Naive thymus-derived CD4-positive, alpha-beta T cell (primary cell): ENCODE measurements around the gene GANAB. TPM values are rescaled to one million over a fixed set of nuclear protein-coding genes. Genes with fewer than 3 reads are reported as not detected.
A peak's percentile ranks its signal among the peaks of the same experiment; 100 is the strongest.
"Not testable (repeated sequence)": the region's sequence is repeated elsewhere in the genome, so short reads cannot be mapped to it uniquely, and the experiment has no call there.

Experiments used
- ATAC-seq: fragments of 150-1000 bp; cut with Tn5 transposase; 2 replicates; pipeline ENCODE4 v1.10.0; 2021; ENCODE audit warnings: mild to moderate bottlenecking, moderate library complexity
- CTCF ChIA-PET: fragments of 350-600 bp; sonication (Branson Sonifier 250); formaldehyde crosslinking; loops from one replicate; lab custom pipeline; 2021; ENCODE audit warnings: antibody characterized with exemption; lab: Charles Lee
- POLR2A ChIA-PET: fragments of 350-600 bp; sonication (Branson Sonifier 250); formaldehyde crosslinking; loops from one replicate; lab custom pipeline; 2021; ENCODE audit warnings: antibody characterized with exemption, inconsistent platforms; lab: Charles Lee
- DNase-seq, 9 donors: peaks; one replicate each; pipeline versions ENCODE4 v3.0.0 to v3.0.0-alpha.2; 2020 to 2022; ENCODE audit warnings: mixed read lengths in 1 of 9
- H3K27ac ChIP-seq: one replicate; pipeline ENCODE4 v1.7.0; 2013; ENCODE audit warnings: mild to moderate bottlenecking, low read depth, low read length, moderate library complexity
- H3K27me3 ChIP-seq, 2 donors: one replicate each; pipeline ENCODE4 v1.7.0; 2013; ENCODE audit warnings: low read length in 2 of 2, mild to moderate bottlenecking in 2 of 2, moderate library complexity in 2 of 2; ENCODE audit not compliant: control insufficient read depth in 2 of 2, insufficient read depth in 2 of 2
- H3K36me3 ChIP-seq, 3 experiments: 1 replicate in 2 of 3; 2 replicates in 1 of 3; pipeline ENCODE4 v1.7.0; 2013; ENCODE audit warnings: low read length in 3 of 3, mild to moderate bottlenecking in 3 of 3, moderate library complexity in 1 of 3; ENCODE audit not compliant: insufficient read depth in 3 of 3, control insufficient read depth in 2 of 3
- H3K4me1 ChIP-seq, 2 donors: one replicate each; pipeline ENCODE4 v1.7.0; 2013; ENCODE audit warnings: low read length in 2 of 2, mild to moderate bottlenecking in 2 of 2, moderate library complexity in 1 of 2; ENCODE audit not compliant: control insufficient read depth in 2 of 2, insufficient read depth in 2 of 2
- H3K4me3 ChIP-seq: 2 replicates; pipeline ENCODE4 v1.7.0; 2013; ENCODE audit warnings: mild to moderate bottlenecking, low read length
- H3K9me3 ChIP-seq, 3 experiments: 1 replicate in 2 of 3; 2 replicates in 1 of 3; pipeline ENCODE4 v1.7.0; 2013; ENCODE audit warnings: low read length in 3 of 3; ENCODE audit not compliant: control insufficient read depth in 2 of 3
- H3K27ac Mint-ChIP-seq, 9 donors: one replicate each; pipeline ENCODE4 v1.8.0; 2020 to 2022; ENCODE audit warnings: mixed read lengths in 9 of 9, mild to moderate bottlenecking in 8 of 9, moderate library complexity in 5 of 9, inconsistent platforms in 2 of 9
- H3K27me3 Mint-ChIP-seq, 5 donors: one replicate each; pipeline ENCODE4 v1.8.0; 2021 to 2022; ENCODE audit warnings: mixed read lengths in 5 of 5, mild to moderate bottlenecking in 1 of 5
- H3K36me3 Mint-ChIP-seq, 5 donors: one replicate each; pipeline ENCODE4 v1.8.0; 2020 to 2022; ENCODE audit warnings: mixed read lengths in 5 of 5, mild to moderate bottlenecking in 3 of 5, inconsistent platforms in 1 of 5
- H3K4me1 Mint-ChIP-seq, 7 donors: one replicate each; pipeline ENCODE4 v1.8.0; 2020 to 2022; ENCODE audit warnings: mixed read lengths in 7 of 7, mild to moderate bottlenecking in 3 of 7, inconsistent platforms in 1 of 7
- H3K4me3 Mint-ChIP-seq, 10 donors: one replicate each; pipeline ENCODE4 v1.8.0; 2020 to 2022; ENCODE audit warnings: mild to moderate bottlenecking in 10 of 10, mixed read lengths in 10 of 10, moderate library complexity in 6 of 10, inconsistent platforms in 2 of 10
- H3K9me3 Mint-ChIP-seq, 11 donors: one replicate each; pipeline ENCODE4 v1.8.0; 2020 to 2022; ENCODE audit warnings: mixed read lengths in 11 of 11, mild to moderate bottlenecking in 4 of 11, inconsistent platforms in 1 of 11, moderate library complexity in 1 of 11
- intact Hi-C, 2 donors: fragments of 100-400 bp; cut with micrococcal nuclease; formaldehyde crosslinking; loops; one replicate each; pipeline ENCODE4 v1.15.1; 2023
- polyA plus RNA-seq, 2 donors: library from polyadenylated mRNA; unstranded; fragments of 300-500 nt; fragmentation: Illumina TruSeq; gene quantifications; one replicate each; pipeline ENCODE4 v1.2.3, GENCODE V29; 2021
- total RNA-seq, 6 experiments: library from RNA in 5 of 6; stranded (reverse) in 5 of 6; gene quantifications; 1 replicate in 5 of 6; 2 replicates in 1 of 6; pipeline ENCODE4 v1.2.3 and lab custom pipeline; 2021 to 2026

GANAB gene
- total and polyA plus RNA-seq, 7 experiments from 2014 or later, result 157 to 313 (median 217) TPM

GRCh38 chr11:62677714-62678113, 31.3 kb upstream of the GANAB start:
- intact Hi-C loops, result loop anchor here (2.0 to 10.0 kb wide), 3 partner anchors 25 to 253 kb away; partner anchors contain the start of genes HNRNPUL2 (in 1 of the 2) and INTS5 (in 1 of the 2)
- ChIA-PET POLR2A (interaction anchor here (0.5 to 9.2 kb wide), 8 partner anchors 10 to 109 kb away, joined by 3 to 157 read pairs (median 6); partner anchors contain the start of genes BSCL2, C11orf98, CSKMT and GNG3), CTCF (no interaction called here)
- H3K4me3 Mint-ChIP-seq, result peak overlapping the region; percentile 86 to 93 (median 90)
- peak overlapping the region; percentile 88 to 98 (median 94) for H3K27ac Mint-ChIP-seq
- peaks cover 0 to 37% (median 3%) of the 10 kb centered on the region in 3 experiments for H3K36me3 ChIP-seq
- H3K9me3 Mint-ChIP-seq, result no peaks in the 10 kb centered on the region
- H3K4me1 Mint-ChIP-seq, result peaks cover 21 to 51% (median 44%) of the 10 kb centered on the region in 7 donors
- peaks cover 13 to 21% of the 10 kb centered on the region in 2 donors for H3K4me1 ChIP-seq
- no peak for DNase-seq
- no peaks in the 10 kb centered on the region for H3K27me3 ChIP-seq
- ATAC-seq, result no peak
- H3K4me3 ChIP-seq, result peak overlapping the region; percentile 87
- no peaks in the 10 kb centered on the region for H3K27me3 Mint-ChIP-seq
- peaks cover 4 to 21% (median 10%) of the 10 kb centered on the region in 5 donors for H3K36me3 Mint-ChIP-seq
- H3K27ac ChIP-seq, result peak overlapping the region; percentile 98
- H3K9me3 ChIP-seq, result no peaks in the 10 kb centered on the region

GRCh38 chr11:62677156-62677555, 30.7 kb upstream of the GANAB start:
- POLR2A ChIA-PET, result interaction anchor here (0.6 to 9.2 kb wide), 14 partner anchors 9 to 121 kb away, joined by 3 to 157 read pairs (median 4); partner anchors contain the start of genes BSCL2, C11orf98, CSKMT and GNG3
- H3K27ac ChIP-seq, result peak overlapping the region; percentile 98
- CTCF ChIA-PET, result interaction anchor here (1.2 kb wide), 1 partner anchor 204 kb away, joined by 4 read pairs; the partner anchor contains the start of gene SLC3A2
- peaks cover 13 to 27% of the 10 kb centered on the region in 2 donors for H3K4me1 ChIP-seq
- no peak overlapping the region for H3K4me3 ChIP-seq
- Mint-ChIP-seq H3K4me3 (peak overlapping the region; percentile 62 to 93 (median 90)), H3K36me3 (peaks cover 4 to 21% (median 10%) of the 10 kb centered on the region in 5 donors), H3K4me1 (peaks cover 27 to 56% (median 47%) of the 10 kb centered on the region in 7 donors), H3K27me3 (no peaks in the 10 kb centered on the region), H3K27ac (peak overlapping the region; percentile 51 to 98 (median 92)), H3K9me3 (no peaks in the 10 kb centered on the region)
- H3K27me3 ChIP-seq, result no peaks in the 10 kb centered on the region
- no peak for ATAC-seq
- H3K36me3 ChIP-seq, result peaks cover 0 to 37% (median 3%) of the 10 kb centered on the region in 3 experiments
- DNase-seq, result no peak
- H3K9me3 ChIP-seq, result no peaks in the 10 kb centered on the region
- intact Hi-C loops, result loop anchor here in 1 of 2 donors (10.0 kb wide), 1 partner anchor 252 kb away; no protein-coding TSS in a partner anchor

GRCh38 chr11:62676698-62677097, 30.3 kb upstream of the GANAB start:
- Mint-ChIP-seq H3K4me1 (peaks cover 28 to 61% (median 51%) of the 10 kb centered on the region in 7 donors), H3K27me3 (no peaks in the 10 kb centered on the region), H3K4me3 (peak overlapping the region in 9 of 10 donors; percentile 62 to 92 (median 90))

GRCh38 chr11:62675415-62675814, 29.0 kb upstream of the GANAB start:
- H3K27me3 Mint-ChIP-seq, H3K4me3 ChIP-seq, CTCF ChIA-PET, H3K9me3 ChIP-seq, H3K9me3 Mint-ChIP-seq, DNase-seq, H3K27me3 ChIP-seq, H3K27ac ChIP-seq, ATAC-seq: not testable (repeated sequence)
- Histone ChIP-seq H3K36me3 (peaks cover 0 to 46% (median 3%) of the 10 kb centered on the region in 3 experiments), H3K4me1 (peaks cover 13 to 31% of the 10 kb centered on the region in 2 donors)
- POLR2A ChIA-PET, result interaction anchor here (0.6 to 14.8 kb wide), 8 partner anchors 7 to 85 kb away, joined by 3 to 332 read pairs (median 11); partner anchors contain the start of genes BSCL2, C11orf98, CSKMT and GANAB
- Mint-ChIP-seq H3K4me1 (peaks cover 29 to 67% (median 56%) of the 10 kb centered on the region in 7 donors), H3K27ac (peak overlapping the region in 3 of 9 donors; percentile 23 to 62 (median 47)), H3K4me3 (peak overlapping the region in 1 of 10 donors; percentile 41), H3K36me3 (peaks cover 4 to 28% (median 10%) of the 10 kb centered on the region in 5 donors)
- intact Hi-C loops, result loop anchor here in 1 of 2 donors (10.0 kb wide), 1 partner anchor 251 kb away; no protein-coding TSS in a partner anchor

More at GRCh38 chr11:62676698-62677097, 30.3 kb upstream of the GANAB start:
- Histone ChIP-seq H3K4me1 (peaks cover 13 to 27% of the 10 kb centered on the region in 2 donors), H3K9me3 (no peaks in the 10 kb centered on the region), H3K27ac (peak overlapping the region; percentile 98), H3K4me3 (no peak overlapping the region), H3K27me3 (no peaks in the 10 kb centered on the region), H3K36me3 (peaks cover 0 to 41% (median 3%) of the 10 kb centered on the region in 3 experiments)
- Mint-ChIP-seq H3K9me3 (no peaks in the 10 kb centered on the region), H3K27ac (peak overlapping the region in 8 of 9 donors; percentile 51 to 98 (median 92)), H3K36me3 (peaks cover 4 to 23% (median 10%) of the 10 kb centered on the region in 5 donors)
- POLR2A ChIA-PET, result interaction anchor here (0.6 to 9.2 kb wide), 14 partner anchors 9 to 121 kb away, joined by 3 to 157 read pairs (median 4); partner anchors contain the start of genes BSCL2, C11orf98, CSKMT and GNG3
- ATAC-seq (no peak), DNase-seq (no peak)
- intact Hi-C loops, result loop anchor here in 1 of 2 donors (10.0 kb wide), 1 partner anchor 252 kb away; no protein-coding TSS in a partner anchor
- CTCF ChIA-PET, result interaction anchor here (0.6 to 1.2 kb wide), 2 partner anchors 204 to 358 kb away, joined by 3 to 4 read pairs; partner anchors contain the start of gene SLC3A2

- peak overlapping the region; percentile 47 to 100 (median 99) for H3K4me3 Mint-ChIP-seq
- POLR2A ChIA-PET, result interaction anchor here (0.9 to 14.8 kb wide), 17 partner anchors 4 to 182 kb away, joined by 3 to 332 read pairs (median 4); partner anchors contain the start of genes BSCL2, C11orf98, CSKMT and GANAB
- Histone ChIP-seq H3K4me3 (peak overlapping the region; percentile 2), H3K36me3 (peaks cover 0 to 42% (median 3%) of the 10 kb centered on the region in 3 experiments), H3K27ac (peak overlapping the region; percentile 90), H3K27me3 (no peaks in the 10 kb centered on the region), H3K9me3 (no peaks in the 10 kb centered on the region), H3K4me1 (peaks cover 9 to 29% of the 10 kb centered on the region in 2 donors)
- CTCF ChIA-PET, result interaction anchor here (1.0 to 1.5 kb wide), 2 partner anchors 9 to 22 kb away, joined by 3 to 11 read pairs; partner anchors contain the start of genes C11orf98 and CSKMT
- peaks cover 4 to 31% (median 10%) of the 10 kb centered on the region in 5 donors for H3K36me3 Mint-ChIP-seq
- DNase-seq (no peak), ATAC-seq (no peak)
- intact Hi-C loops, result loop anchor here in 1 of 2 donors (2.0 to 10.0 kb wide), 3 partner anchors 50 to 248 kb away; no protein-coding TSS in a partner anchor
- H3K4me1 Mint-ChIP-seq, result peaks cover 26 to 68% (median 57%) of the 10 kb centered on the region in 7 donors
- peak overlapping the region in 5 of 9 donors; percentile 22 to 97 (median 91) for H3K27ac Mint-ChIP-seq
- no peaks in the 10 kb centered on the region for H3K27me3 Mint-ChIP-seq
- H3K9me3 Mint-ChIP-seq, result no peaks in the 10 kb centered on the region
Measured at GRCh38 chr11:62673196-62673525, 26.7 kb upstream of the GANAB start.
